ENCODE data around the gene TRIM47. TPM values are rescaled to one million over a fixed set of nuclear protein-coding genes. Genes with fewer than 3 reads are reported as not detected.
A peak's percentile ranks its signal among the peaks of the same experiment; 100 is the strongest.

The TRIM47 gene
- total RNA-seq, 1 experiment from 2014 or later, result 8.1 TPM

- Histone ChIP-seq H3K4me1 (peaks cover 11% of the 10 kb centered on the region; the same call in 1 of the 2 replicates), H3K9me3 (replicated peaks) (no peaks in the 10 kb centered on the region), H3K27ac (no peak overlapping the region), H3K27me3 (no peaks in the 10 kb centered on the region), H3K36me3 (no peaks in the 10 kb centered on the region), H3K4me3 (no peak overlapping the region)
- no peak for DNase-seq
These were observed 36.4 kb upstream of the TRIM47 start for GRCh38 chr17:75914643-75915267.

GRCh38 chr17:75913537-75914210, 35.3 kb upstream of the TRIM47 start:
- H3K36me3 ChIP-seq, result no peaks in the 10 kb centered on the region
- no peak overlapping the region for H3K27ac ChIP-seq
- no peaks in the 10 kb centered on the region for H3K27me3 ChIP-seq
- no peaks in the 10 kb centered on the region for H3K9me3 ChIP-seq (replicated peaks)
- H3K4me3 ChIP-seq, result no peak overlapping the region
- DNase-seq, result no peak
- H3K4me1 ChIP-seq, result peaks cover 11% of the 10 kb centered on the region; the same call in 1 of the 2 replicates

GRCh38 chr17:75910699-75911098, 32.3 kb upstream of the TRIM47 start:
- 0 out of 2 replicates have a peak, but pooled peaks cover 7% of the 10 kb centered on the region for H3K4me1 ChIP-seq
- H3K4me3 ChIP-seq, result no peak overlapping the region
- H3K36me3 ChIP-seq, result no peaks in the 10 kb centered on the region
- no peaks in the 10 kb centered on the region for H3K9me3 ChIP-seq (replicated peaks)
- no peaks in the 10 kb centered on the region for H3K27me3 ChIP-seq
- no peak overlapping the region for H3K27ac ChIP-seq
- no peak for DNase-seq

- Histone ChIP-seq H3K4me3 (no peak overlapping the region), H3K27ac (no peak overlapping the region), H3K36me3 (no peaks in the 10 kb centered on the region), H3K4me1 (0 out of 2 replicates have a peak, but pooled peaks cover 7% of the 10 kb centered on the region), H3K9me3 (replicated peaks) (no peaks in the 10 kb centered on the region), H3K27me3 (no peaks in the 10 kb centered on the region)
- no peak for DNase-seq
These were observed 31.5 kb upstream of the TRIM47 start for GRCh38 chr17:75909812-75910274.

GRCh38 chr17:75909051-75909811, 30.9 kb upstream of the TRIM47 start:
- Histone ChIP-seq H3K9me3 (replicated peaks) (no peaks in the 10 kb centered on the region), H3K36me3 (no peaks in the 10 kb centered on the region), H3K27me3 (no peaks in the 10 kb centered on the region), H3K4me1 (0 out of 2 replicates have a peak, but pooled peaks cover 7% of the 10 kb centered on the region), H3K4me3 (no peak overlapping the region), H3K27ac (no peak overlapping the region)
- DNase-seq, result no peak

- H3K9me3 ChIP-seq (replicated peaks), result no peaks in the 10 kb centered on the region
- H3K4me1 ChIP-seq, result 0 out of 2 replicates have a peak, but pooled peaks cover 7% of the 10 kb centered on the region
- no peaks in the 10 kb centered on the region for H3K36me3 ChIP-seq
- no peak overlapping the region for H3K4me3 ChIP-seq
- H3K27ac ChIP-seq, result no peak overlapping the region
- no peak for DNase-seq
- H3K27me3 ChIP-seq, result no peaks in the 10 kb centered on the region
These were observed 29.8 kb upstream of the TRIM47 start for GRCh38 chr17:75908201-75908600.

- no peaks in the 10 kb centered on the region for H3K27me3 ChIP-seq
- no peaks in the 10 kb centered on the region for H3K9me3 ChIP-seq (replicated peaks)
- H3K4me3 ChIP-seq, result no peak overlapping the region
- H3K4me1 ChIP-seq, result 0 out of 2 replicates have a peak, but pooled peaks cover 7% of the 10 kb centered on the region
- no peak overlapping the region for H3K27ac ChIP-seq
- peaks cover 5% of the 10 kb centered on the region; the same call in 1 of the 2 replicates for H3K36me3 ChIP-seq
- DNase-seq, result no peak
These were observed 27.9 kb upstream of the TRIM47 start for GRCh38 chr17:75906143-75906884.

GRCh38 chr17:75904749-75905521, 26.6 kb upstream of the TRIM47 start, which contains the start of gene MRPL38:
TSS of gene MRPL38 (minus strand) at chr17:75904884. CDS start at chr17:75904875, 9 bp downstream.
- peak; percentile 99 for DNase-seq
- H3K4me3 ChIP-seq, result peak within 1 kb of the TSS; percentile 91
- no peaks in the 10 kb centered on the region for H3K27me3 ChIP-seq

GRCh38 chr17:75902406-75902805, 24.0 kb upstream of the TRIM47 start:
- H3K27ac ChIP-seq, result no peak overlapping the region
- H3K4me1 ChIP-seq, result 0 out of 2 replicates have a peak, but pooled peaks cover 5% of the 10 kb centered on the region
- no peak overlapping the region for H3K4me3 ChIP-seq
- H3K9me3 ChIP-seq (replicated peaks), result no peaks in the 10 kb centered on the region
- no peak for DNase-seq
- H3K27me3 ChIP-seq, result no peaks in the 10 kb centered on the region
- H3K36me3 ChIP-seq, result peaks cover 35% of the 10 kb centered on the region

More at GRCh38 chr17:75904749-75905521, 26.6 kb upstream of the TRIM47 start, which contains the start of gene MRPL38:
- Histone ChIP-seq H3K9me3 (replicated peaks) (no peaks in the 10 kb centered on the region), H3K27ac (peak within 1 kb of the TSS; percentile 45), H3K4me1 (0 out of 2 replicates have a peak, but pooled peaks cover 5% of the 10 kb centered on the region), H3K36me3 (peaks cover 13% of the 10 kb centered on the region; the same call in 1 of the 2 replicates)

- no peaks in the 10 kb centered on the region for H3K9me3 ChIP-seq (replicated peaks)
- H3K27ac ChIP-seq, result no peak overlapping the region
- 0 out of 2 replicates have a peak, but pooled peaks cover 5% of the 10 kb centered on the region for H3K4me1 ChIP-seq
- H3K36me3 ChIP-seq, result peaks cover 36% of the 10 kb centered on the region
- H3K27me3 ChIP-seq, result no peaks in the 10 kb centered on the region
- H3K4me3 ChIP-seq, result no peak overlapping the region
- no peak for DNase-seq
These were observed 23.3 kb upstream of the TRIM47 start for GRCh38 chr17:75901727-75902126.

GRCh38 chr17:75900691-75901533, 22.5 kb upstream of the TRIM47 start:
- DNase-seq, result no peak
- Histone ChIP-seq H3K36me3 (peaks cover 36% of the 10 kb centered on the region), H3K4me1 (no peaks in the 10 kb centered on the region), H3K27me3 (no peaks in the 10 kb centered on the region), H3K9me3 (replicated peaks) (no peaks in the 10 kb centered on the region), H3K27ac (no peak overlapping the region), H3K4me3 (no peak overlapping the region)

GRCh38 chr17:75899767-75900468, 21.5 kb upstream of the TRIM47 start:
- Histone ChIP-seq H3K9me3 (replicated peaks) (no peaks in the 10 kb centered on the region), H3K36me3 (peaks cover 36% of the 10 kb centered on the region), H3K4me1 (no peaks in the 10 kb centered on the region), H3K27me3 (no peaks in the 10 kb centered on the region), H3K27ac (no peak overlapping the region), H3K4me3 (no peak overlapping the region)
- no peak for DNase-seq

Measured in SJCRH30 (cell line).